KMS-11 (cell line): ENCODE results near the gene CCDC85A.

ENCODE experiments used
- H2AFZ ChIP-seq: fragments of 200-600 bp; sonication (generic); 2 replicates; pipeline ENCODE4 v1.6.1; 2016; ENCODE audit warnings: antibody characterized with exemption, mixed run types, low read depth
- H3K27ac ChIP-seq: fragments of 200-600 bp; sonication (generic); 2 replicates; pipeline ENCODE4 v1.6.1; 2016; ENCODE audit warnings: mild to moderate bottlenecking, mixed run types
- H3K27me3 ChIP-seq: fragments of 200-600 bp; sonication (generic); 2 replicates; pipeline ENCODE4 v1.6.1; 2017; ENCODE audit warnings: mild to moderate bottlenecking, low read depth, mixed run types, moderate library complexity; ENCODE audit not compliant: insufficient read depth
- H3K36me3 ChIP-seq: fragments of 200-600 bp; sonication (generic); 2 replicates; pipeline ENCODE4 v1.6.1; 2017; ENCODE audit warnings: mild to moderate bottlenecking, mixed run types; ENCODE audit not compliant: insufficient read depth
- H3K4me1 ChIP-seq: fragments of 200-600 bp; sonication (generic); 2 replicates; pipeline ENCODE4 v1.6.1; 2016; ENCODE audit warnings: mild to moderate bottlenecking, low read depth, mixed run types; ENCODE audit not compliant: poor library complexity, severe bottlenecking
- H3K4me2 ChIP-seq: fragments of 200-600 bp; sonication (generic); 2 replicates; pipeline ENCODE4 v1.7.0; 2016; ENCODE audit warnings: mild to moderate bottlenecking, mixed run types
- H3K4me3 ChIP-seq: fragments of 200-600 bp; sonication (generic); IDR thresholded peaks from 2 replicates; pipeline ENCODE4 v1.6.1; 2017; ENCODE audit warnings: low read depth, low read length, mixed read lengths; ENCODE audit not compliant: insufficient read depth
- H3K79me2 ChIP-seq: fragments of 200-600 bp; sonication (generic); 2 replicates; pipeline ENCODE4 v1.6.1; 2016; ENCODE audit warnings: low read depth, mixed run types; ENCODE audit not compliant: insufficient read depth
- H3K9ac ChIP-seq: fragments of 200-600 bp; sonication (generic); 2 replicates; pipeline ENCODE4 v1.6.1; 2016; ENCODE audit warnings: mild to moderate bottlenecking, mixed run types
- H4K20me1 ChIP-seq: fragments of 200-600 bp; sonication (generic); 2 replicates; pipeline ENCODE4 v1.6.1; 2016; ENCODE audit warnings: mild to moderate bottlenecking, mixed run types; ENCODE audit not compliant: insufficient read depth
- TF ChIP-seq, protein P1 (sequence below): fragments of 200-600 bp; sonication (generic); conservative IDR thresholded peaks from 2 replicates; pipeline ENCODE4 v1.6.1; 2017; ENCODE audit warnings: low read depth, mild to moderate bottlenecking, antibody characterized with exemption, low read length, moderate library complexity, mixed read lengths

Gene CCDC85A

DNA sequence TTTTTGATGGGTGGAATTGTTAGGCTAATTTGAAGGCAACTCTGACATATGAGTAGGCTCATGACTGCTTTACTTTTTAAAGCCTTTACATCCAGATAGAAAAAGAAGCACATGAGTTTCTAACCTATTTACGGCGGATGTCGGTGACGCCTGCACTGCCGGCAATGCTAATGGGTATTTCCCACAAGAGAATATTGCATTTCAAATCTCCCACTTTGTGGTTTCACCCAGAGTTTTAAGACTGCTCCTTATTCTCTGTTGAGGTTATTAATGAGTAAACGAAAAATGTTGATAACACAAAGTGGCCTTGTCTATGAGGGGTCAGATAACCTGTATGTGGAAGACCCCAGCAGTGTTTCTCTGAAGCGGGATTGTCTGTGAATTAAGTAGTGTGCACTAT lies 14.0 kb downstream of the CCDC85A start:
- Histone ChIP-seq H2AFZ (no peak overlapping the region), H3K9ac (no peak overlapping the region), H4K20me1 (no peaks in the 10 kb centered on the region), H3K36me3 (no peaks in the 10 kb centered on the region), H3K4me1 (peaks cover 28% of the 10 kb centered on the region), H3K27ac (no peak overlapping the region), H3K4me3 (no peak overlapping the region), H3K4me2 (peak overlapping the region; percentile 19), H3K27me3 (no peaks in the 10 kb centered on the region), H3K79me2 (no peaks in the 10 kb centered on the region)
- TF ChIP-seq, protein P1, sequence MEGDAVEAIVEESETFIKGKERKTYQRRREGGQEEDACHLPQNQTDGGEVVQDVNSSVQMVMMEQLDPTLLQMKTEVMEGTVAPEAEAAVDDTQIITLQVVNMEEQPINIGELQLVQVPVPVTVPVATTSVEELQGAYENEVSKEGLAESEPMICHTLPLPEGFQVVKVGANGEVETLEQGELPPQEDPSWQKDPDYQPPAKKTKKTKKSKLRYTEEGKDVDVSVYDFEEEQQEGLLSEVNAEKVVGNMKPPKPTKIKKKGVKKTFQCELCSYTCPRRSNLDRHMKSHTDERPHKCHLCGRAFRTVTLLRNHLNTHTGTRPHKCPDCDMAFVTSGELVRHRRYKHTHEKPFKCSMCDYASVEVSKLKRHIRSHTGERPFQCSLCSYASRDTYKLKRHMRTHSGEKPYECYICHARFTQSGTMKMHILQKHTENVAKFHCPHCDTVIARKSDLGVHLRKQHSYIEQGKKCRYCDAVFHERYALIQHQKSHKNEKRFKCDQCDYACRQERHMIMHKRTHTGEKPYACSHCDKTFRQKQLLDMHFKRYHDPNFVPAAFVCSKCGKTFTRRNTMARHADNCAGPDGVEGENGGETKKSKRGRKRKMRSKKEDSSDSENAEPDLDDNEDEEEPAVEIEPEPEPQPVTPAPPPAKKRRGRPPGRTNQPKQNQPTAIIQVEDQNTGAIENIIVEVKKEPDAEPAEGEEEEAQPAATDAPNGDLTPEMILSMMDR: no peak

DNA sequence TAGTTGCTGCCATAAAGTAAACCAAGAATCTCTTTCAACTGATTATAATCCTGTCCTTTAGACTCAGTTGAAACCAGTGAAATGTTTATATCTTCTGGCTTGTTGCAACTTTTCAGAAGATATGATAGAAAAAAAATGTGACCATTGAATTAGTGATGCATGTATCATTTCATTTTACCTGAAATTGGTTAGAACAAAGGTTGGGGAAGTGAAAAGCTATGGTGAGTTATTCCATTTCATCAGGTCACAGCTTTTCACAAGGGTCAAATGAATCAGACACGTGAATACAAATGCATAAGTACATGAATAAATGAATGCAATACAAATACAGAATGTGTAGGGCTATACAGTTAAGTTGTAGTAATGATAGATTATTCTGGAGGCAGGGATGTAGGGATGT lies 15.1 kb downstream of the CCDC85A start:
- H4K20me1 ChIP-seq: no peaks in the 10 kb centered on the region
- H2AFZ ChIP-seq: no peak overlapping the region
- no peak overlapping the region for H3K9ac ChIP-seq
- H3K4me2 ChIP-seq: no peak overlapping the region
- H3K36me3 ChIP-seq: no peaks in the 10 kb centered on the region
- no peak overlapping the region for H3K4me3 ChIP-seq
- TF ChIP-seq, protein P1: no peak
- no peaks in the 10 kb centered on the region for H3K79me2 ChIP-seq
- no peaks in the 10 kb centered on the region for H3K27me3 ChIP-seq
- peaks cover 28% of the 10 kb centered on the region for H3K4me1 ChIP-seq
- H3K27ac ChIP-seq: no peak overlapping the region

DNA sequence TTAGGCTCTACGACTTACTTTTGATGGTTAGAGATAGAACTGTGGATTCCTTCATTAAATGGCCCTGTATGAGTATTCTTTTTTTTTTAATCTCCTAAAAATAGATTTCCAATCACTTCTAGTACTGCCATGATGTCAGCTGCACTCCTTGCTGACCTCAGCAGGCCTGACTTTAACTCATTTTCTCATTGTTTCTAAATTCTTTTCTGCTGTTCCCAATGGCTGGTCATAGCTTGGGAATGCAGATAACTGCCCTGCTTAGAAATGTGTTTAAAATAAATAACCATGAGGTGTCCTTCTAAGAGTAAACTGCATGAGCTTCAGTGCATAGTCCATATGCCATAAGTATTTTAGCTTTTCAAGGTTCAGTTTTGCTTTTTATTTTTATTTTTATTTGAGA lies 15.7 kb downstream of the CCDC85A start:
- Histone ChIP-seq H3K36me3 (no peaks in the 10 kb centered on the region), H2AFZ (no peak overlapping the region), H3K79me2 (no peaks in the 10 kb centered on the region), H3K4me1 (peaks cover 28% of the 10 kb centered on the region), H3K4me2 (no peak overlapping the region), H3K27ac (no peak overlapping the region), H4K20me1 (no peaks in the 10 kb centered on the region), H3K27me3 (no peaks in the 10 kb centered on the region), H3K4me3 (no peak overlapping the region), H3K9ac (no peak overlapping the region)
- TF ChIP-seq, protein P1: no peak

DNA sequence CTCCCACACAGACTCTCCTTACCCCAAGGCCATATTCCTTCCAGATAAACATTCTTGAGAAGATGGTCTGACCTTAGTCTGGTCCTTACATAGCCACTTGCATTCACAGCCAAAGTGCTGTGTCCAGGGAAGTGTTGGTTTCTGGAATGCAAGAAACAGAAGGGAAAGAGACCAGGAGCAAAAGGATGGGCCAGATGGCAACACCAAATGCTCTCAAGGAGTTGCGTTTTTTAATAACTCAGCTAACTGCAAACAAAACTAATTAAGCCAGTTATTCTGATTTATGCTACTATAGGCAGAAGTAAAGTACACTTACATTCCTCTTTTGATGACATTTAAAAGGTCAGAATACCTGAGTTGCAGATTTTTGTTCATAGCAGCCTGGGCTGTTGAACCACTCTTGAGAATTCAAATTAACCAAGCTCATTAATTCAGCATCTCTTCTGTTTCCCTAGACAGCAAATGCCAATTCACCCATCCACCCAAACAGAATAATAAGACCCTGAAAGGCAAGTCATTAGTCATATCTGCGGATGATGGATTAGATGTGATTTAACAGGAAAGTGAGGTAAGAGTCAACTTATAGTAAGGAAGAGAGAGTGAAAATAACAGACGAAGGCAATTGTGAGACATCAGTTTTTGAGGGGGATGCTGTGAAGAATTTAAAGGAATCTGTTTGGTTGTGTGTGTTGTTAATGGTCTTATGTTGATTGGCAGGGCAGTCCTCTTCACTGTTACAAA lies 18.8 kb downstream of the CCDC85A start:
- H3K36me3 ChIP-seq: no peaks in the 10 kb centered on the region
- H3K79me2 ChIP-seq: no peaks in the 10 kb centered on the region
- no peak overlapping the region for H3K4me3 ChIP-seq
- H2AFZ ChIP-seq: no peak overlapping the region
- no peaks in the 10 kb centered on the region for H3K27me3 ChIP-seq
- H3K9ac ChIP-seq: no peak overlapping the region
- H4K20me1 ChIP-seq: no peaks in the 10 kb centered on the region
- H3K27ac ChIP-seq: no peak overlapping the region
- TF ChIP-seq, protein P1: no peak
- H3K4me2 ChIP-seq: no peak overlapping the region
- peaks cover 10% of the 10 kb centered on the region for H3K4me1 ChIP-seq
